SK-MEL-5 (cell line): Measurements from ENCODE around the gene IGDCC3. TPM values are rescaled to one million over a fixed set of nuclear protein-coding genes. Genes with fewer than 3 reads are reported as not detected.

Experiments used
- DNase-seq: peaks from one replicate; pipeline ENCODE4 v3.0.0-alpha.2; 2016; ENCODE audit warnings: low read depth, low spot score
- in situ Hi-C: cut with HindIII; loops from 2 replicates; pipeline ENCODE4 v1.10.0; 2016; ENCODE audit warnings: low sequenced_read_pairs, high pct_unique_total_duplicates, low pct_unique_long_range_greater_than_20kb
- total RNA-seq: library from RNA; depleted of rRNA; stranded (reverse); fragments of >200 nt; shearing (Covaris generic); gene quantifications from 2 replicates; pipeline ENCODE4 v1.2.3, GENCODE V29; 2014

Gene IGDCC3
- total RNA-seq, 1 experiment from 2014 or later, result 0.13 TPM

DNA sequence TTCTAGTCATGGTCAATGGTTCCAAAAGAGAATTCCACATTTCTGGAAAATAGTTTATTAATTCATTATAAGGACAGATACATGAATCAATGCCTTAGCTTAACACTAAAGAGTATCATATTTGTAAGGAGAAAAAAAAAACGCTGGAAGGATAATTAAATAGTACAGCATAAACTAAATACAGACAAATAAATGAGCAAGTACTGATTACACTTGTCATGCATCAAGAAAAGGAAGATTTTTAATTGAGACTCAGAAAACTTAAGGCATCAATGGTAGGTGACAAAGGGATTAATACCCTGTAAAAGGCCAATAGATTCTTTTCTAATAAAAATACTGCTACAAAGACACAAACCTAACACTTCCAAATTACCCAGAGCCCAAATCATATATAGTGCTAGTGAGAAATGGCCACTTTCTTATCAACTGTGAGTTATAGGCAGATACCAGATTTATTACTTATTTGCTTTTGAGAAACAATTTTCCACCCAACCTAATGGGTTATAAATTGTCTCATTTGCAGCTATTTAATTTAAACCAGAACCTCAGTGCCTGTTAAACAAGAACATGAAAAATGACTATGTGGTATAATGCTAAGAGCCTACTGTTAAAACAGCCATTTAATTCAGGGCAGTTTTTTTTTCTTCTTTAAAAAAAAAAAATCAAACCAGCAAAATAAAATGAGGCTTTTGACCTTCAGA is 3.8 kb upstream of the IGDCC3 start:
- in situ Hi-C loops, result no loop called here
- no peak for DNase-seq

DNA sequence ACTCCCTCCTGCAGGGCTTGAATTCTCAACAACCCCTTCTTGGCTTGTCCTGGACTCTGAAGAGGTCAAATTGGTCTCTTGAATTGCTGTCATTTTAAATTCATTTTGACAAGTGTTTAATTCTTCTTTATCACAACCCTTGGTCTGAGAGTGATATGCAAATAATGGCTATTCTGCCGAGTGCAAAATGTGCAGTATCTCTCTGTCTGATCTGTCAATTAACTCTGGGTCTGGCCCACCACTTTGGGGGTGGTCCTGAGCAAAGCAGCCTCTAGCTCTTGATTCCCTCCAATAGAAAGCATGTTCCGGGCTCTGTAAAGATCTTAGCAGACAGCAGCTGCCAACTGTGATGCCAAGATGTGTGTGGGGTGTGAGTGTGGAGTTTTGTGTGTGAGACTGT is 2.2 kb upstream of the IGDCC3 start:
- no peak for DNase-seq
- in situ Hi-C loops, result no loop called here

DNA sequence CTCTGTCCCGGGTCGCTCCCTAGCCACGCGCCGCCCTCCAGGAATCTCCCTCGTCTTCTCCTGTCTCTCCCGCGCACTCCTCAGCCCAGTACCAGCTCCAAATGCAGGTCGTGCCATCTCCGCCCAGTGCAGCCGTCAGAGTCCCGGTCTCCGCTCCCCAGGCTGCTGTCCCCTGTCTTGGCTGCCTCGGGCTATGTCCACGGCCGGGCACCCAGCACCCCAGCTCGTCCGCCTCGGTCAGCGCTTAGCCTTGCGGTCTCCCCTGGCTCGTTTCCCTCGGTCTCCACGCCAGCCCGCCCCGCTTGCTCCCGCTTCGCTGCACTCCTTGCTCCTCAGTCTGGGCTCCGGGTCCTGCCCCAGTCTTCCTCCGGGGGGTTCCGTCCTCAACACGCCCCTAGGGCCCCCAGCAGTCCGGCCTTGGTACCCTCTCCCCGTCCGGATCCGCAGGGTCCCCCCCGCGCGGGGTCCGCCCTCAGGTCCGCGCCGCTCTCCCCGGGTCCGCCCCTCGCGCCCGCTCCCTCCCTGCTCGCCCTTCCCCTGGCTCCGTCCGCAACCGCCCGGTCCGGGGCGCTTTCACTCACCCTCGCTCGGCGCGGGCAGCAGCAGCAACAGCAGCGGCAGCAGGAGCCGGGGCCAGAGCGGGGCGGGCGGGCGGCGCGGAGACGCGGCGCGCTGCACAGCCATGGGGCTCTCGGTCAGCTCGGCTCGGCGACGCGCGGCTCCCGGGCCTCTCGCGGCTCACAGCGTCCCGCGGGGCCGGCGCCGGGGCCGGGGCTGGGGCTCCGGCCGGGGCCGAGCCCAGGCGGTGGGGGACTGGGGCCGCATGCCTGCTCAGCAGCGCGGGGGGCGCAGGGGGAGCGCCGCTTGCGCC is 462 bp downstream of the IGDCC3 start:
- DNase-seq, result no peak
- in situ Hi-C loops, result no loop called here

DNA sequence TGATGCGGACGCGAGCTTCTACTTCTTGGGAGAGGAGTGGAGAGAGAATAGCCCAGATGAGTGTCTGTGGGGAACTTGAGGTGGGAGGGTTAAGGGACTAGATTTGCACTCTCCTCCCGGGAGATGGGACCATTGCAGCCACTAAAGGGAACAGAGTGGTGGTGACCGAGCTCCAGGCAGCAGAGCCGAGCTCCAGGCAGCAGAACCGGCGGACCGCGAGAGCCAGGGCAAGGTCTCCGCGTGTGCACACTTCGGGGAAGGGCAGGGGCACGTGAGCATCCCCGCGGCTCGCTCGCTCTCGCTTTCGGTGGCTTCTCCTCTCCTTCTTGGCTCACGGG is 1.1 kb downstream of the IGDCC3 start:
- in situ Hi-C loops, result no loop called here
- DNase-seq, result no peak

DNA sequence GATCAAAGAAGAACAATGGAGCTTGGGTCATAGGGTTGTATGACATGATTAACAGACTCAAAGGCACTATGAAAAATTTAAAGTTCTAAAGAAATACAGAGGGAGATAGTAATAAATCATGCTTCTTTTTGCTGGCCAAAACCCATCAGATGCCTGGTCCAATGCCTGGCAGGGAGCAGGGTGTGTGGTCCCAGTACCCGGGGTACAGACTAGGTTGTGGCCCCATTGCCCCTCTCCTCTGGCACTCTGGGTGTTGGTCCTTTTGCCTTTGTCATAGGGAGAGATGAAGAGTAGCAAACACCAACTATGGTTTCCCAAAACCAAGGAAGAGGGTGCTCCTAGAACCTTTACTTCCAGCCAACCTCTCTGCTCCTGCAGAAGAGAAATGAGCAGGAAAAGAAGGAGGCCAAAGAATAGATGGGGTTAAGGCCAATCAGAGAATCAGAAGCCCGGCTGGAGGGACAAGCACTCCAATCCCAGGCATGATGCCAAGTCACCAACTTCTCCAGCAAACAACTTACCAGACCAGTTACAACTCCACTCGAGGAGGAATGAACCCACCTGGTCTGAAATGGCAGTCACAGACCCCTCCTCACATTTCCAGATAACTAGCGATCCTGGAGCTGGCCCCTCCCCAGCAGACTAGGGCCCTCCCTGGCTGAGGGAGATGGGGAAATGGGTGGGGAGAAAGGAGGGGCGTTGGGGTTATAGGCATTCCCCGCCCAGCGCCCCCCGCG is 1.8 kb downstream of the IGDCC3 start:
- in situ Hi-C loops, result no loop called here

DNA sequence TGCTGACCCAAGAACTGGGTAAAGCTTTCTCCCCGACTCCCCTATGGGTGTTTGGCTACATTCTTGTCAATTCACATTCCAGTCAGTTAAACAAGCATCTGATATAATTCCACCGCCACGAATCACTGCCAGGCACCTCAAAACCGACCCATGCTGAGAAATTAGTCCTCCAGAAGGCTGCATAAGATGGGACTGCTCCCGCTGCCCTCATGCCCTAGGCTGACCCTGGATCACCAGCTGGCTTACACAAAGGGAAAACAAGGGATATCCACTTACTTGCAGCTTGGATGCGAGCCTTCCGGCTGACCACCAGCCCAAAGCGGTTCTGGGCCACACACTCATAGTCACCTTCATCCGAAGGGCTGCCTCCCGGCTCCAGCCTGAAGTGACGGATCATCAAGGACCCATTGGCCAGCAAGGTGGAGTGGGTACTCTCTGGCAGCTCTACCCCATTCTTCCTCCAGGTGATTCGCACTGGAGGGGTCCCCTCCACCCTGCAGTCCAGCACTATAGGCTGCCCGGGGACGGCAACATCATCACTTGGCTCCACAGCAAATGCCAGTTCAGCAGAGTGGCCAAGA is 2.9 kb downstream of the IGDCC3 start:
- no peak for DNase-seq
- in situ Hi-C loops, result no loop called here

More for the DNA sequence above, 1.8 kb downstream of the IGDCC3 start:
- DNase-seq, result no peak

DNA sequence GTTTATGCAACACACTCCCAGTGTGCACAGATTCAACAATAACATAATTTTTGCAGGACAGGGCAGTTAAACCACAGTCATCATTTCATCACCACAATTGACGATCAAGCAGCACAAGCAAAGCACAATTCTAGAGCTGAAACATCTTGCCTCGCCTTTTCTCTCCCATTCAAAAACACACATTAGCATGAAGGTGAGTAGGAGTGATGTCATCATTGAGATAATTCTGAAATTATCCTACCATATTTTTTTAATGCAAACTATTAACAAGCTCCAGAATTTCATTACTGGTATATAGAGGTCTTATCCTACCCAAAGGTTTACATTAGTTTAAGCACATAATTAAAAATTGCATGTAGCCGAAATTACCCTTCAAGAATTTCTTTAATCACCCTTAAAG is 3.5 kb downstream of the IGDCC3 start:
- DNase-seq, result no peak
- in situ Hi-C loops, result no loop called here

DNA sequence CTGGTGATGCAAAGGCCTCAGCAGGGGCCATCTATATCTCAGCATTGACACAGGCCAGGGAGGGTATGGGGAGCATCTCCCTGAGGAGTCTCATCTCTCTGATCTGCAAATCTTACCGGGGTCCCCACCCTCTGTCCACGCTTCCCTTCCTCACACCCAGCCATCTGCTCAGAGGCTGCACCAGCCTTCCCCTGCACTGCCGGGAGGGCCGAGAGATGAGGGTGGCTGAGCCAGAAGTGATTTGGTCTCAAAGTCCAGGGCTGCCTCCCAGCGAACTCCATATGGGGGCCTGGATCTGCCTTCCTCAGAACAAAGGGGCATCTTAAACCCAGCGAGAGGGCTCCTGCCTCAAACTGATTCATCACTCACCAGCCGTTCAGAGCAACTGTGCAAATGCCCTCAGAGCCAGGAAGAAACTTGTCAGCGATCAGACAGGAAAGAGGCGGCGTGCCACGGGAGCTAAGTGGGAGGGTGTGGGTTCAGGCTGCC is 4.6 kb downstream of the IGDCC3 start:
- in situ Hi-C loops, result no loop called here
- DNase-seq, result no peak

DNA sequence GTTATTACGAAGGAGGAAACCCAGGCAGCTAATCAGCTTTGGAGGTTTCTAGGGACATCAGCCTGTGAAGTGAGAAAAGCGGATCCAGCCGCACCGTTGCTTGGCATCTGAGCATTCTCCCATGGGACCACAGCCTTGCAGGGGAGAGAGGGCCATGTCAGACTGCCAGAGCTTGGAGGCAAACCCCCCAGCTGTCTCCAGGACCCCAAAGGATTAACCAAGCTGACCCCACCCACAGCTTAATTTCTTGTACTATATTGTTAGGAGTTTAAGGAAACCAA is 5.1 kb downstream of the IGDCC3 start:
- in situ Hi-C loops, result no loop called here
- no peak for DNase-seq

DNA sequence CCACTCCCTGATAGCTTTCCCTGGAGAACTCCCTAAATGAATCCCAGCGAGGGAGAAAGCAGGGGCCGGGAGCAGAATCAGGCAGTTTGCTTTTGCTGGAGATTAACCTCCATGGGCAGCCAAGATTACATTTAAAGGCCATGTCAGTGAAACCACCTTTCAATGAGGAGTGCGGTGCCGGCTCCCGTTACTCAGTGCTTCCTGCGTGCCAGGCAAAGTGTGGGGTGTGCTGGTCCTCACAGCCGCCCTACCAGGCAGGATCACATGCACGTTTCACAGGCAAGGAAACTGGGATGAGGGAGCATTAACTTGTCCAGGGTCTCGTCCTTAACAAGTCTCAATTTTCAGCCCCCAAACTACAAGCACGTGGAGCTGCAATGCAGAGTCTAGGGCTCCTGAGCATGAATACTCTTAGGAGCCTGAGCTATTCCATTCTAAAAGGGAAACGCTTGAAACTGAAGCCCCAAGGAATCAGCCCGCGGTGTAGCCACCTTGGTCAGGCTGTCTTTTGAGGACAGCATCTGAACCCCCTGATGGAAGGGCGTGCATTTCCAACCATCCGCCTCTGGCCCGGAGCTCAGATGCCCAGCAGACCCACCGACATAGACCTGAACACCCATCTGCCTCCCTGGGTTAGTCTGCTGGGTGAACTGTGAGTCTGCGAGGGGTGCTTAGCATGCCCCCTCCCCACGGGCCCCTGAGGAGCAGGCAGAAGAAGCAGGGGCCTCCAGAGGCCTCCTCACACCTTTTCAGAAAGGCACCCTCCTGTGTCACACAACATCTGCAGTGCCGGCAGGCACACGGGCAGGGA is 5.6 kb downstream of the IGDCC3 start:
- DNase-seq, result no peak
- in situ Hi-C loops, result no loop called here

DNA sequence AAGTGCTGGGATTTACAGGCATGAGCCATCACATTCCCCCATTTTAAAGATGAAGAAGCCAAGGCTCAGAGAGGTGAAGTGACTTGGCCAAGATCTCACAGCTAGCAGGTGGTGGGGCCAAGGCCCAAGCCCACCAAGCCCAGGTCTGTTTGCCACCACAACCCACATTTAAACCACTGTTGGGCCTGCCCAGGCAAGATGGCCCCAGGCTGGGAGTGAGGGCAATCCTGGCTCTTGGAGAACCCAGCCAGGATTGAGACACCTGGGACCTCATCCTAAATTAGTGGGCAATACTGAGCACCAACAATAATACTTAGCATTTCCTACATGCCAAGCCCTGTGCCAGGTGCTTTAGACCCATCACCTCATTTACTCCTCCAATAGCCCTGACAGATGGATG is 6.9 kb downstream of the IGDCC3 start:
- no peak for DNase-seq
- in situ Hi-C loops, result no loop called here

DNA sequence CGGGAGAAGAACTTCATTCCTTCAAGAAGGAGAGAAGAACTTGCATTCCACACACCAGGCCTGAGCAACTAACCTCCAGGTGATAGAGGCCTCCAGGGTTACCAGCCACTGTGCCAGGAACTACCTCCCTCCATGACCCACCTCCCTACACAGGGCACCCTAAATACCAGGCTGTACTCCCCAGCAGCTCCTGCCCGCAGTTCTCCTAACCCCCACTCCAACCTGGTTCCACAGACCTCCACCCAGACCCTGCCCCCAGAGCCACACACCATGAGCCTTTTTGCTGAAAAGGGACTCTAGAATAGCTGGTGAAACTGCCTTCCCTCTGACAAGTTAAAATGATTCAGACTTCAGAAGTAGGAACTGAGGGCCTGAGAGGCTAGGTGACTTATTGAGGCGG is 8.2 kb downstream of the IGDCC3 start:
- DNase-seq, result no peak
- in situ Hi-C loops, result no loop called here

DNA sequence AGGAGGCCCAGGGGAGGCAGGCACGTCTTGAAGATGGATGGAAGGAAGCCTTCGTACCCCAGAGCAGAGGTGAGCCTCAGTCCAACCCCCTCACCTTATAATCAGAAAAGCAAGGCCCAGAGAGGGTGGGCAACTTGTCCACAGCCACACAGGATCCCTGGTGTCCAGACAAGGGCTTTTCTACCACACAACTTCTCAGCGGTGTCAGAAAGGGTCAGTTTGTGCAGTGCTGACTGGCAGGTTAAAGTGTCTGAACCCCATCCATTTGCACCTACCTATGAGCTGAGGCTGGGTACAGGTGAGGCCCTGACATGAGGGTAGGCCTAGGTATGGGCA is 8.6 kb downstream of the IGDCC3 start:
- DNase-seq, result no peak
- in situ Hi-C loops, result no loop called here

DNA sequence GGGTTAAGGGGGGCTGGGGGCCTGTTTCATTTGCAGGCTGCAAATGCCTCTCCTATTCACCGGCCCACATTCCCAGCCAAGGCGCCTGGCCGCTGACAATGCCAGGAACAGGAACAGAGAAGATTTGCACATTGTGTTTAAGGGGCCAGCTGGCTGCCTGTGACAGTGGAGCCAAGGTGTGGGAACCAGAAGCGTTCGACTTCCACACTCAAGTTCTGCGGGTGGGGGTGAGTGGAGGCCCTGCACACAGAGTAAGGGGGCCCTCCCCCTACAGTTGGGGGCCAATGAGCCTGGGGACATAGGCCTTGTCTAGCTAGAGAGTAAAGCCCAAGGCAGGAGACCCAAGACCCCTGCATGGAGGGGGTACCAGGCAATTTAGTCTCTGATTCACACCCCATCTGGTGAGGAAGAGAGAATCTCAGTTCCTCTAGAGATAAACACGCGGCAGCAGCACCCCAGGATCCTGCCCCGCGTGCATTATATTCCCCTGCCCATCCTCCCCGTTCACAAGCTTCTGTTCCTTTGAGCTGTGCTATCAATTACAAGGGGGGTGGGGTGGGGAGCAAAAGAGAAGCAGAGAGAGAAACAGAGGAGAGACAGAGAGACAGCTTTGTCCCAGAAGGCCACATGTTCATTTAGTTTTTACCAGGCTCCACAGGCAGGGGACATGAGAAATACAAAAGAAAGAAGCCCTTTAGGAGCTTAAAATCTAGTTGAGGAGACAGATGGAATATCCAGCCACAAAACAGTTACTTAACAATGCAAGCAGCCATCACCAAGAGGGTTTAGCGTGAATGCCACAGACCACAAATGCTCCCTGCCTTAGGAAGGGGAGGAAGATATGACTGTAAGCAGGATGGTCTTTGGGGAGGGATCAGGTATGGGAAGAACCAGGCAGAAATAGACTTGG is 9.2 kb downstream of the IGDCC3 start:
- no peak for DNase-seq
- in situ Hi-C loops, result no loop called here

DNA sequence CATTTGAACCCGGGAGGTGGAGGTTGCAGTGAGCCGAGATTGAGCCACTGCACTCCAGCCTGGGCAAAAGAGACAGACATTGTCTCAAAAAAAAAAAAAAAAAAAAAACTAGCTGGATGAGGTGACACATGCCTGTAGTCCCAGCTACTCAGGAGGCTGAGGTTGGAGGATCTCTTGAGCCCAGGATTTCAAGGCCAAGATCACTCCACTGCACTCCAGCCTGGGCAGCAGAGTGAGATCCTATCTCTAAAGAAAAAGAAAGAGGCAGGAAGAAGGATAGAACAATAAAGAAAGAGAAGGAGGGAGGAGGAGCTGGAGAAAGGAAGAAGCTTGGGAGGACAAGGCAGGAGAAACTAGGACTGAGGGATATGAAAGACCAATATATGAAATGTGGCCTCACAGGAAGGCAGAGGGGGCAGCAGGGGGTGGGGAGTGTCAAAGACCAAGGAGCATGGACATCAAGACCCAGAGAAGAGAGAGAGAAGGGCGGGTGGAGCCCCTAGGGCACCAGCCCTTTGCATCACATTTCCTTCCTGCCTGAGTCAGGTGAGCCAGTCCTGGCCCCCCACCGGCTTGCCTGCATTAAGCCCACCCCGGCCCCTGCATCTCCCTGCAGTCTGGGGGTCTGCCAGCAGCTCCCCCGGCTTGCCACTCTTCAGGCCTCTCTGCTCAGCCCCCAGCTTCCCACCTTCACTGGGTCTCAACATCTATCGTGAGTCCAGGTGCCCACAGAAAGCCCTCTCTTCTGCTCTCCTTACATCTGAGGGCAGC is 11.5 kb downstream of the IGDCC3 start:
- in situ Hi-C loops, result no loop called here
- DNase-seq, result no peak

DNA sequence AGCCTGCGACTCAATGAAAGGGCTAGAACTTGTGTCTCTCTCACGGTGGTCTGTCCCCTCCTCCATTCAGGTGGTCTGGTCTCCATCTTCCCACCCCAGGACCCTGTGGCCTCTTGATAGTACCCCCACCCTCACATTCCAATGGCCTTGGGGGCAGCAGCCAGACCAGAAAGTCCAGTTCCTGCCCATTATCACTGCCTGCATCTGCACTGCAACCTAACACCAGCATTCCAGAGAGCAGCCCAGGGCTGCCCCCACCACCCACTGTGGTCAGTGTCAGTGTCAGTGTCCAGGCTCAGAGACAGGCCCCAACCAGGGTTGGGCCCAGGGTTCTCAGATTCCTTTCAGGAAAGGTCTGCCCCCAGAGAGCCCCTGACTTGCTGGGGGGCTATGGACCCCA is 12.6 kb downstream of the IGDCC3 start:
- no peak for DNase-seq
- in situ Hi-C loops, result no loop called here
